GM12891 (cell line): ENCODE measurements around the gene ARMC5.

ENCODE experiments used
- DNase-seq: peaks from one replicate; pipeline ENCODE4 v3.0.0; 2011; ENCODE audit warnings: low spot score; ENCODE audit not compliant: insufficient read length
- FAIRE-seq: peaks from 2 replicates; lab custom pipeline; 2011; peaks lifted over from hg19 to GRCh38; lab: Jason Lieb, UNC
- PAX5 ChIP-seq: IDR thresholded peaks from 2 replicates; pipeline ENCODE4 v1.6.1; 2011; ENCODE audit warnings: low read length, moderate library complexity, mild to moderate bottlenecking; ENCODE audit not compliant: insufficient read depth, severe bottlenecking
- POLR2A ChIP-seq: IDR thresholded peaks from 2 replicates; pipeline ENCODE4 v1.6.1; 2011; ENCODE audit warnings: low read depth, low read length, control low read depth
- POLR2AphosphoS5 ChIP-seq: IDR thresholded peaks from 2 replicates; pipeline ENCODE4 v1.6.1; 2011; ENCODE audit warnings: low read depth, low read length, control low read depth
- POU2F2 ChIP-seq: IDR thresholded peaks from 2 replicates; pipeline ENCODE4 v1.6.1; 2011; ENCODE audit warnings: low read depth, mild to moderate bottlenecking, control low read depth, low read length, moderate library complexity
- SPI1 ChIP-seq: IDR thresholded peaks from 2 replicates; pipeline ENCODE4 v1.6.1; 2011; ENCODE audit warnings: low read depth, low read length, control low read depth
- TAF1 ChIP-seq: IDR thresholded peaks from 2 replicates; pipeline ENCODE4 v1.6.1; 2011; ENCODE audit warnings: low read depth, low read length, control low read depth

Gene ARMC5

GRCh38 chr16:31487720-31488467, 28.6 kb downstream of the ARMC5 start:
- TF ChIP-seq POLR2A (no peak), POLR2AphosphoS5 (no peak), SPI1 (no peak), POU2F2 (no peak), PAX5 (no peak), TAF1 (no peak)
- FAIRE-seq: peak; percentile 89
- DNase-seq: peak; percentile 93

DNA sequence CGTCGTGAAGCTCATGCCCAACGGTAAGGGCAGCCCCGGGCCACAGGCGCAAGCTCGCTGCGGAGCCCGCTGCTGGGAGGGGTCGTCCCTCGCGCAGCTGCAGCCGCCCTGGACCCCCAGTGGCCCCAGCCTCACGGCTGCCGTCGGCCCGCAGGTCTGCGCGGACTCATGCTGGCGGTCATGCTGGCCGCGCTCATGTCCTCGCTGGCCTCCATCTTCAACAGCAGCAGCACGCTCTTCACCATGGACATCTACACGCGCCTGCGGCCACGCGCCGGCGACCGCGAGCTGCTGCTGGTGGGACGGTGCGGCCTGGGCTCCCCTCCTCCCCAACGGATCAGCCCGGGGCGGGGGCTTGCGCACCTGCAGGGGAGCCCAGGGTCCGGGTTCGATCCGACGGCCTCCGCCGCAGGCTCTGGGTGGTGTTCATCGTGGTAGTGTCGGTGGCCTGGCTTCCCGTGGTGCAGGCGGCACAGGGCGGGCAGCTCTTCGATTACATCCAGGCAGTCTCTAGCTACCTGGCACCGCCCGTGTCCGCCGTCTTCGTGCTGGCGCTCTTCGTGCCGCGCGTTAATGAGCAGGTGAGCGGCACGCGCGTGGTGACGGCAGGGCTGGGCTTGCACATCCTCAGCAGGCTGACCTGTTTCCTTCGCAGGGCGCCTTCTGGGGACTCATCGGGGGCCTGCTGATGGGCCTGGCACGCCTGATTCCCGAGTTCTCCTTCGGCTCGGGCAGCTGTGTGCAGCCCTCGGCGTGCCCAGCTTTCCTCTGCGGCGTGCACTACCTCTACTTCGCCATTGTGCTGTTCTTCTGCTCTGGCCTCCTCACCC, 29.4 kb downstream of the ARMC5 start:
- DNase-seq (no peak), FAIRE-seq (peak; percentile 31)
- TF ChIP-seq POLR2A (no peak), POLR2AphosphoS5 (no peak), POU2F2 (no peak), PAX5 (no peak), TAF1 (no peak), SPI1 (no peak)

GRCh38 chr16:31489298-31489564, 29.9 kb downstream of the ARMC5 start:
- FAIRE-seq: no peak
- TF ChIP-seq TAF1 (no peak), POU2F2 (no peak), SPI1 (no peak), PAX5 (no peak), POLR2AphosphoS5 (no peak), POLR2A (no peak)

GRCh38 chr16:31489616-31490584, 30.6 kb downstream of the ARMC5 start:
- FAIRE-seq: no peak
- DNase-seq: no peak
- no peak for TF ChIP-seq SPI1
- no peak for TF ChIP-seq POLR2A
- TF ChIP-seq TAF1: no peak
- TF ChIP-seq POU2F2: no peak
- TF ChIP-seq POLR2AphosphoS5: no peak
- TF ChIP-seq PAX5: no peak

More at GRCh38 chr16:31489298-31489564, 29.9 kb downstream of the ARMC5 start:
- no peak for DNase-seq

- no peak for TF ChIP-seq POLR2A
- no peak for TF ChIP-seq TAF1
- TF ChIP-seq POLR2AphosphoS5: no peak
- no peak for TF ChIP-seq POU2F2
- no peak for TF ChIP-seq SPI1
- TF ChIP-seq PAX5: no peak
- FAIRE-seq (no peak), DNase-seq (no peak)
Observed at GRCh38 chr16:31491778-31492418, 32.6 kb downstream of the ARMC5 start.

- TF ChIP-seq TAF1 (no peak), POLR2AphosphoS5 (no peak), POLR2A (no peak), POU2F2 (no peak), SPI1 (no peak), PAX5 (no peak)
- FAIRE-seq (no peak), DNase-seq (no peak)
Observed at GRCh38 chr16:31493506-31494125, 34.3 kb downstream of the ARMC5 start.

- TF ChIP-seq TAF1 (no peak), POLR2AphosphoS5 (no peak), PAX5 (no peak), POU2F2 (no peak), POLR2A (no peak), SPI1 (no peak)
- DNase-seq (no peak), FAIRE-seq (no peak)
Observed at GRCh38 chr16:31496670-31497069, 37.4 kb downstream of the ARMC5 start.

GRCh38 chr16:31498493-31498892, 39.2 kb downstream of the ARMC5 start:
- no peak for DNase-seq
- TF ChIP-seq POLR2AphosphoS5: no peak
- FAIRE-seq: no peak
